ENCODE measurements around the gene MYO1D.
"Not testable (repeated sequence)": the region's sequence is repeated elsewhere in the genome, so short reads cannot be mapped to it uniquely, and the experiment has no call there.

Gene MYO1D

DNA sequence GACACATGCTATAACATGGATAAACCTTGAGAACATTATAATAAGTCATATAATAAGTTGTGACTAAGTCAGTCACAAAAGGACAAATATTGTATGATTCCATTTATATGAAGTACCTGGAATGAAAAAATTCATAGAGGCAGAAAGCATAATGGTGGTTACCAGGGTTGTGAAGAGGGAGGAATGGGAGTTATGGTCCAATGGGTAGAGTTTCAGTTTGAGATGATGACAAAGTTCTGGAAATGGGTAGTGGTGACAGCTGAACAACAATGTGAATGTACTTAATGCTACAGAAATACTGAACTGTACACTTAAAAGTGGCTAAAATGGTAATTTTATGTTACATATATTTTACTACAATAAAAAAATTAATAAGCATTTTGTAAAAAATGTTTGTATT is 49.7 kb downstream of the MYO1D start:
- Histone ChIP-seq H3K9ac (ENCODE audit: low read depth, low read length) (no peak overlapping the region), H3K4me1 (ENCODE audit: insufficient read depth, low read length) (no peaks in the 10 kb centered on the region), H3K36me3 (ENCODE audit: insufficient read depth, low read length) (no peaks in the 10 kb centered on the region), H3K9me3 (ENCODE audit: control insufficient read depth, insufficient read depth, low read length) (no peaks in the 10 kb centered on the region)

DNA sequence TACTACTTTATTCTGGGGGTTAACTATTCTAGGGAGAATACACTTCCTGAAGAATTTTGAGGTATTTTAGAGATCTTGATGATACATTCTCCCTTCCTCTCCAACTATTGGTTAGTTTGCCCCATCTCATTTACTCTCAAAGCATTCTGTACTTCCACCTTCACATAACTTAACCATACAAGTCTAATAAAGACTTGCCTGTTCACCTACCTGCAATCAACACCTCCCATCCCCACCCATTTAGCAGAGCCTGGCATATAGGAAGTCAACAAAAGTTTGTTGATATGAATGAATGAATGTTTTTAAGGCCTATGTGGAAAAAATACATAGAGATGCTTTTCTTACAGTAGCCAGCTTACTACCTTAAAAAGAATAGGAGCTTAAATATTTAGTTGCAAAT is 50.8 kb downstream of the MYO1D start:
- H3K9ac ChIP-seq (ENCODE audit: low read depth, low read length), result no peak overlapping the region
- no peaks in the 10 kb centered on the region for H3K36me3 ChIP-seq (ENCODE audit: insufficient read depth, low read length)
- no peaks in the 10 kb centered on the region for H3K9me3 ChIP-seq (ENCODE audit: control insufficient read depth, insufficient read depth, low read length)
- H3K4me1 ChIP-seq (ENCODE audit: insufficient read depth, low read length), result no peaks in the 10 kb centered on the region

DNA sequence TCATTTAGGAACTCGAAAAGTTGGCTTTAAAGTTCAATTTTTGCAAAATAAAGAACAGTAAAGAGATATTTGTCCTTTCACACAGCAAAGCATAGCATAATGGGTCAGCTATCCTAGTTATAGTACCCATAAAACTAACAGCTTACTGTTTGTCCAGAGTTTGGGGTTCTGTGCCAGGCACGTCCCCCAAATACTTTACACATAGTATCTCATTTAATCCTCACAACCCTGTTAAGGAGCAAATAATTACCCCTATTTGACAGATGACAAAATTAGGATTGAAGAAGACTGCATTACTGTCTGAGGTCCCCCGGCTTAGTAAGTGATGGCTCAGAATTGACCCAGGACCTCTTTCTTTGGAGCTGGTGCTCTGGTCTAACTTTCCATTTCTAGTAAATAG is 52.6 kb downstream of the MYO1D start:
- no peak overlapping the region for H3K9ac ChIP-seq (ENCODE audit: low read depth, low read length)
- H3K36me3 ChIP-seq (ENCODE audit: insufficient read depth, low read length), result no peaks in the 10 kb centered on the region
- H3K4me1 ChIP-seq (ENCODE audit: insufficient read depth, low read length), result no peaks in the 10 kb centered on the region
- H3K9me3 ChIP-seq (ENCODE audit: control insufficient read depth, insufficient read depth, low read length), result no peaks in the 10 kb centered on the region

DNA sequence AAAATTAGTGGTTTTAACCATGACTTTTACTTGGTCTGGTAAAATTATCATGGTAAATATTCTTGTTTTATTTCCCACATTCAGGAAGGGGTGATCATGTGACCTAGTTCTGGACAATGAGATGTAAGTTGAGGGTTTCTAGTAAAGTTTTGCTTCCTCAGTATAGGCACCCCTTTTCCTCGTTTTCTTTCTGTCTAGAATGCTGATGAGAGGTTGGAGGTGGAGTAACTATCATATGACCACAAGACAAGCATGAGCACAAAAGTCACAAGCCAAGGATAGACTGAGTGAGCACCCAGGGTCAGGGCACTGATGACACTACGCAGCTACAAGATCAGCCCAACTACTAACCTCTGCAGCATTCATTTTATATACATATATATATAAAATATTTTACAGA is 53.9 kb downstream of the MYO1D start:
- Histone ChIP-seq H3K36me3 (ENCODE audit: insufficient read depth, low read length) (no peaks in the 10 kb centered on the region), H3K9me3 (ENCODE audit: control insufficient read depth, insufficient read depth, low read length) (no peaks in the 10 kb centered on the region), H3K9ac (ENCODE audit: low read depth, low read length) (no peak overlapping the region), H3K4me1 (ENCODE audit: insufficient read depth, low read length) (no peaks in the 10 kb centered on the region)

DNA sequence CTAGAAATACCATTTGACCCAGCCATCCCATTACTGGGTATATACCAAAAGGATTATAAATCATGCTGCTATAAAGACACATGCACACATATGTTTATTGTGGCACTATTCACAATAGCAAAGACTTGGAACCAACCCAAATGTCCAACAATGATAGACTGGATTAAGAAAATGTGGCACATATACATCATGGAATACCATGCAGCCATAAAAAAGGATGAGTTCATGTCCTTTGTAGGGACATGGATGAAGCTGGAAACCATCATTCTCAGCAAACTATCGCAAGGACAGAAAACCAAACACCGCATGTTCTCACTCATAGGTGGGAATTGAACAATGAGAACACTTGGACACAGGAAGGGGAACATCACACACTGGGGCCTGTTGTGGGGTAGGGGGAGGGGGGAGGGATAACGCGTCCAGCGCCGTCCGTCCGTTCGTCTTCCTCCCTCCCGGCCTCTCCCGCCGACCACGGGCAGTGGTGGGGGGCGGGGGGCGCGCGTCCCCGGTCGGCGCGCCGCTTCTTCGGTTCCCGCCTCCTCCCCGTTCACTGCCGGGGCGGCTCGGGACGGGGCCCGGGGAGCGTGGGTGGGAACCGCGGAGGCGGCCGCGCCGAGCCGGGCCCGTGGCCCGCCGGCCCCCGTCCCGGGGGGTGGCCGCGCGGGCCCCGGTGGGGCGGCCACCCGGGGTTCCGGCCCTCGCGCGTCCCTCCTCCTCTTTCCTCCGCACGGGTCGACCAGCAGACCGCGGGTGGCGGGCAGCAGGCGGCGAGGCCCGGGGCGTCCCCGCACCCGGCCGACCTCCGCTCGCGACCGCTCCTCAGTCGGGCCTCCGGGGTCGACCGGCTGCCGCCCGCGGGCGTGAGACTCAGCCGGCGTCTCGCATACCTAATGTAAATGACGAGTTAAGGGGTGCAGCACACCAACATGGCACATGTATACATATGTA is 54.7 kb downstream of the MYO1D start:
- H3K9ac ChIP-seq (ENCODE audit: low read depth, low read length), result not testable (repeated sequence)

DNA sequence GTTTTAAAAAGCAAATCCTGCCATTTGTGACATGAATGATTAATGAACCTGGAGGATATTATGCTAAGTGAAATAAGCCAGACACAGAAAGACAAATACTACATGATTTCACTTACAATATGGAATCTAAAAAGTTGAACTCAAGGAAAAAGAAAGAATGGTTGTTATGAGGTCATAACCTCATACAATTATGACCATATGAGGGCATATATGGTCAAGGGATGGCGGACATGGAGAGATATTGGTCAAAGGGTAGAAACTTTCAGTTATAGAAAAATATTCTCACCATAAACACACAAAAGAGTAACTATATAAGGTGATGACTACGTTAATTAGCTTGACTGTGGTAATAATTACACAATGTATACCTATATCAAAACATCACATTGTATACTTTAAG is 56.5 kb downstream of the MYO1D start:
- Histone ChIP-seq H3K9me3 (ENCODE audit: control insufficient read depth, insufficient read depth, low read length) (no peaks in the 10 kb centered on the region), H3K9ac (ENCODE audit: low read depth, low read length) (no peak overlapping the region), H3K4me1 (ENCODE audit: insufficient read depth, low read length) (no peaks in the 10 kb centered on the region), H3K36me3 (ENCODE audit: insufficient read depth, low read length) (no peaks in the 10 kb centered on the region)

More for the DNA sequence above, 54.7 kb downstream of the MYO1D start:
- H3K4me1 ChIP-seq (ENCODE audit: insufficient read depth, low read length); H3K36me3 ChIP-seq (ENCODE audit: insufficient read depth, low read length); H3K9me3 ChIP-seq (ENCODE audit: control insufficient read depth, insufficient read depth, low read length): not testable (repeated sequence)

DNA sequence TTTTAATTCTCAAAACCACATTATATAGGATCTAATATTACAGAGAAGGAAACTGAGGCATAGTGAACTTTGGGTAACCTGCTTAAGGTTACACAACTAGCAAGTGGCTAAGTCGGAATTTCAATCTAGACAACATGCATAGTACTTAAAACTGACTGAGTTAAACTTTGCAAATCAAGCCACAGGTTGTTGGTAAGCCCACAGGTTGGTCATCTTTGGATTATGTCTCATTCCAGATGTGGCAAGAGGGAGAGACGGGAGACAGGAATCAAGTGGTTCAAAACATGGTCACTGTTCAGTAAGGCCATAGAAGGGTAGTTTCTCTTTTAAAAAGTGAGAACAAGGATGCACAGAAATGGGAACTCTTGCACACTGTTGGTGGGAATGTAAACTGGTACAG is 57.1 kb downstream of the MYO1D start:
- Histone ChIP-seq H3K9me3 (ENCODE audit: control insufficient read depth, insufficient read depth, low read length) (no peaks in the 10 kb centered on the region), H3K4me1 (ENCODE audit: insufficient read depth, low read length) (no peaks in the 10 kb centered on the region), H3K36me3 (ENCODE audit: insufficient read depth, low read length) (no peaks in the 10 kb centered on the region), H3K9ac (ENCODE audit: low read depth, low read length) (no peak overlapping the region)

DNA sequence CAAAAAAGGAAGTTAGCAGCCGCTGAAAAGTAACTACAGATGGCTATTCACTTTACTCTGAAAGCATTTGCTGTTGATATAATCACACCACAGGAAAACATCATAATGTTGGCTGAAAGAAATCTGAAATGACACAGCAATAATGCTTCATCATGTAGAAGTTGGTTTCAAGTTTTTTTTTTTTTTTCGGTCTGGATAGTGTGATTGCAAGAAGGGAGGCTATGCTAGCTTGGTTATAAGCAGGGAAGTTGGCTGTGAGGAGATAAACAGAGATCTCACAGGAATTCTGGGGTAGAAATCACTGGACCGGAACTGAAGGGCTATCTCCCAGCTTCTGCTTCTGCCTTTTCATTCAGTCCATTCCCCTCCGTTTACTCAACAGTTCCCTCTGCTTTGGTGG is 57.9 kb downstream of the MYO1D start:
- no peaks in the 10 kb centered on the region for H3K4me1 ChIP-seq (ENCODE audit: insufficient read depth, low read length)
- H3K36me3 ChIP-seq (ENCODE audit: insufficient read depth, low read length), result no peaks in the 10 kb centered on the region
- H3K9ac ChIP-seq (ENCODE audit: low read depth, low read length), result no peak overlapping the region
- H3K9me3 ChIP-seq (ENCODE audit: control insufficient read depth, insufficient read depth, low read length), result no peaks in the 10 kb centered on the region

DNA sequence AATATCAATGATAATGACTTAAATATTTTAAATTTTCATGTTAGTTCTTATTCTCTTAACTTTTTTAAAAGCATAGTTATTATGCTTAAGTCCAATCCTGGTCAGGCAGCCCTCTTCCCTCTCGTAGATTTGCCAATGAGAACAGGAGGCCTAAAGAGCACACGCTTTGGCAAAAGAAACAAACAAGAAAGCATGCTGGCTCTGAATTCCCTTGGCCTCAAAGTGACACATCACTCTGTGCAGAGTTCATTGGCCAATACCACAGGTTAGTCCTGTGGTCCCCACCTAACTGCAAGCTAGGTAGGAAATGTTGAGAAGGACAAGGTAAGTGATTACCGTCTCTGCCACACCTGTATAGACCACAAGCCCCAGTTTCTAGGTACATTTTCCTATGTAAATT is 61.5 kb downstream of the MYO1D start:
- Histone ChIP-seq H3K9ac (ENCODE audit: low read depth, low read length) (no peak overlapping the region), H3K9me3 (ENCODE audit: control insufficient read depth, insufficient read depth, low read length) (no peaks in the 10 kb centered on the region), H3K4me1 (ENCODE audit: insufficient read depth, low read length) (no peaks in the 10 kb centered on the region), H3K36me3 (ENCODE audit: insufficient read depth, low read length) (no peaks in the 10 kb centered on the region)

DNA sequence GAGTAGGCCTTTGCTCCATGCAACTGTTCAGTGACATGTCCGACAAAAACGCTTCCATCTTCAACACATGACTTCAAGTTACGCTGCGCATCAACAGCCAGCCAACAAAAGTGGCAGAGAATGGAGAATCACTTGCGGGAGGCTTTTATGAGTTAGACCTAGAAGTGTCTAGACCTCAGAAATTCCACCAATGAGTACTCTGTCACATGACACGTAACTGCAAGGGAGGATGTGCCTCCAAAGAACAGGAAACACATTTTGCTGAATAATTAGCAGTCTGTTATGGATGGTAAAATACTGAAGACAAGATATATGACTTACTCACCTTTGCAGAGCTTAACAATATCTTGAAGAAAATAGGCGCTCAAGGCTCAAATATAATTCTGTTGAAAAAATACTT is 62.1 kb downstream of the MYO1D start:
- Histone ChIP-seq H3K9me3 (ENCODE audit: control insufficient read depth, insufficient read depth, low read length) (no peaks in the 10 kb centered on the region), H3K4me1 (ENCODE audit: insufficient read depth, low read length) (no peaks in the 10 kb centered on the region), H3K36me3 (ENCODE audit: insufficient read depth, low read length) (no peaks in the 10 kb centered on the region), H3K9ac (ENCODE audit: low read depth, low read length) (no peak overlapping the region)

DNA sequence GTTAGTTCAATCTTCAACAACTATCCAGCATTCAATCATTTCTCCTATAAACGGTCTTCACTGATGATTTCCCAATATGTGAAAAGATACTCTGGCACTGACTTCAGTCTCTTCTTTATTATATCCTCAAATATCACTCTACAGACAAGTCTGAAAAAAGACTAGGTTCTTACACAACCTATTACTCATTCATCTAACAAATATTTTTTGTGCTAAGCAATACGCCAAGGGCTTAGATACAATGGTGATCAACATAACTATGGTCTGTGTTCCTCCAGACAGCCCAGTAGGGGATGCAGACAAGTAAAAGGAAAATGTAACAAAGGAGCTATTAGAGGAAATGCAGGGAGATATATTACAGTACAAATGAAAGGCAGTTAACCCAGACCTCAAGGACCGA is 63.9 kb downstream of the MYO1D start:
- Histone ChIP-seq H3K9me3 (ENCODE audit: control insufficient read depth, insufficient read depth, low read length) (no peaks in the 10 kb centered on the region), H3K36me3 (ENCODE audit: insufficient read depth, low read length) (no peaks in the 10 kb centered on the region), H3K9ac (ENCODE audit: low read depth, low read length) (no peak overlapping the region), H3K4me1 (ENCODE audit: insufficient read depth, low read length) (peaks cover 6% of the 10 kb centered on the region; the same call in 1 of the 2 replicates)

DNA sequence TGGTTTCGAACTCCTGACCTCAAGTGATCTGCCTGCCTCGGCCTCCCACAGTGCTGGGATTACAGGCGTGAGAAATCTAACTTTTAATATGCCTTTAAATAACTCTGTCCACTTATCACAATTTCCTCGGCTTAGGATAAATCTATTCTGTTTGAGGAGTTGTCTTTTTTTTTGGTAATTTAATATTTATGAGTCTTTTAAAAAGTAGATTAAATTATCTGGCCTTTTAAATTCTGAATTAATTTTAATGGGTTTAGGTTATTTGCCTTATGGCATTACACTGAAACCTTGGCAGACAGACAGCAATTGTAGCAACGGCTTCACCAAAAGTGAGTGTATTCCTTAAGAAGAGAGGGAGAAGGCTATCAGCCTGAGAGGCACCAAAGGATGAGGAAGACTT is 66.2 kb downstream of the MYO1D start:
- Histone ChIP-seq H3K36me3 (ENCODE audit: insufficient read depth, low read length) (no peaks in the 10 kb centered on the region), H3K9ac (ENCODE audit: low read depth, low read length) (no peak overlapping the region), H3K4me1 (ENCODE audit: insufficient read depth, low read length) (peaks cover 11% of the 10 kb centered on the region; the same call in 1 of the 2 replicates), H3K9me3 (ENCODE audit: control insufficient read depth, insufficient read depth, low read length) (no peaks in the 10 kb centered on the region)

DNA sequence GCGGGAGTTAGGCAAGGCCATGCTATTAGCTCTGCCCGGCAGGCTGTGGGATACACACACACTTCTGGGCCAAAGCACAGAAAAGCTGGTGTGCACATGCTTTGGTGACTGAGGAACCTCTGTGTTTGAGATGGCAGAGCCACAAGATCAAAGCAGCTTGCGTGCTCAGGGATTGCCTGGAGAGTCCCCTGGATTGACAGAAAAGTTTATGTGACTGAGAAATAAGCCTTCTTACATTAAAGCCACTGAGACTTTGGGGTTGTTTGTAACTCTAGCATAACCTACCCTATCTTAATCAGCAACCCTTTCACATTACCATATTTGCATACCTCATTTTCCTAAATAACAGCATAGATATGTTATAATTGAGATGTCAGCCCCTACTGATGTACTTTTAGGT is 69.3 kb downstream of the MYO1D start:
- no peaks in the 10 kb centered on the region for H3K36me3 ChIP-seq (ENCODE audit: insufficient read depth, low read length)
- no peaks in the 10 kb centered on the region for H3K9me3 ChIP-seq (ENCODE audit: control insufficient read depth, insufficient read depth, low read length)
- H3K4me1 ChIP-seq (ENCODE audit: insufficient read depth, low read length), result peaks cover 11% of the 10 kb centered on the region; the same call in 1 of the 2 replicates
- H3K9ac ChIP-seq (ENCODE audit: low read depth, low read length), result no peak overlapping the region

DNA sequence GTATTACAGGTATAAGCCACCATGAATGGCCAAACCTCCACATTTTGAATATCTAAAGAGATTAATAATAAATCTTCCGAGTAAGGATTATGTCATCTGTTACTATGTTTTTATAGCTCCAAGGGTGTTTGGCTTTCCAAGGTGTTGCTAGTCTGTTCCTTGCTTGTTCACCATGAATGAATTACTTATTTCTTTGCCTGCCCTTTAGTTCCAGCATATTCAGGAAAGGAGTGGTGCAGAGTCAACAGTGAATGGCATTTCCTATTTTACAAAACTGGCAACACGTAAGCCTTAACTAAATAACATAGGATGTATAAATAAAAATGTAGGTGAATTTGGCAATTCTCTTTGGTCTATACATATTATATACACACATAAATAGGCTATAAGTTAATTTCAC is 70.3 kb downstream of the MYO1D start:
- no peaks in the 10 kb centered on the region for H3K36me3 ChIP-seq (ENCODE audit: insufficient read depth, low read length)
- no peak overlapping the region for H3K9ac ChIP-seq (ENCODE audit: low read depth, low read length)
- peaks cover 11% of the 10 kb centered on the region; the same call in 1 of the 2 replicates for H3K4me1 ChIP-seq (ENCODE audit: insufficient read depth, low read length)
- H3K9me3 ChIP-seq (ENCODE audit: control insufficient read depth, insufficient read depth, low read length), result no peaks in the 10 kb centered on the region
